GM12864 (cell line): ENCODE measurements around the gene BLACAT1.

Experiments used
- DNase-seq: peaks from one replicate; pipeline ENCODE4 v3.0.0-alpha.2; 2011; ENCODE audit warnings: low read depth
- H3K4me3 ChIP-seq: 2 replicates; pipeline ENCODE4 v1.5.1; 2011; ENCODE audit warnings: mild to moderate bottlenecking, low read depth, low read length, control low read depth
- TF ChIP-seq, protein P1 (sequence below): IDR thresholded peaks from 2 replicates; pipeline ENCODE4 v1.5.1; 2011; ENCODE audit warnings: low read depth, mild to moderate bottlenecking, moderate library complexity, low read length, control low read depth, inconsistent platforms; ENCODE audit errors: missing control alignments

The BLACAT1 gene

DNA sequence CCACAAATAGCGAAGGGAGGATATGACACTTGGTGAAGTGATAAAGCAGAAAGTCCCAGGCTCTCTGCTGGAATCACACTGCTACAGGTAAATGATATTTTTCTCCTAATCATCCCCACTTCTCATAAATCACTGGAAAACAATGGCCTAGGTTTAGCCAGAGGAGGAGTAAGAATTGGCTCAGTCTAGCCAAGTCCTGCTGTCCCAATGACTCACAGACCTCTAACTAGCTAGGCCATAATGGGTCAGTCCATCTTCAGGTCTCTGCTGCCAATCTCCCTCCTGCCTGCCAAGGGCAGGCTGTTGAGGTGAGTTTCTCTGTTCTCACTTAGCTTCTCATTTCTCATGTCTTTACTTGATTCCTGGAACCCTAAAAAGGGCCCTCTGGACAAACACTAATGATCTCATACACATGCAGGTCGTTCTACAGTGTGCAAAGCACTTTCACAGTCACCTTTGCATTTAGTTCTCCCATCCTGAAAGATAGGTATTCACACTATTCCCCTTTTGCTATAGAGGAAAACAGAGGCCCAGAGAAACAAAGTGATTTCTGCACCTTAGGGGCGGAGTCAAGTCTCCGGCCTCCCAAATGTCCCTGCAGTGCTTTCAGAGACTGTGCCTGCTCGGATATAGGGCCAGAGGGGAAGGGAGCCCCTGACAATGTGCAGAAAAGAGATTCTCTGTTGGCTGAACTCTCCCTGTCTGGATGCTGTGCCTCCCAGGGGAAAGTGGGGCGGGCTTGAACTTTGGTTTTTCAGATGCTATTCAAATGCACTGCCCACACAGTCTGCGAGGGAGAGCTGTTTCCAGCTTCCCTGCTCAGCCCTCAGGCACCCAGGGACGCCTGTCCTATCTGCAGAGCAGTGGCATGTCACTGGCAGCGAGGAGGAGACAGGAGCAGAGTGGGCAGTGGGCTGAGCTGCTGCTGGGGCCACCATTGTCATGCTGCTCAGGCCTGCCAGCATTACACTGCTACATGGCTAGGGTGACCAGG, 44.7 kb upstream of the BLACAT1 start:
- TF ChIP-seq, protein P1, sequence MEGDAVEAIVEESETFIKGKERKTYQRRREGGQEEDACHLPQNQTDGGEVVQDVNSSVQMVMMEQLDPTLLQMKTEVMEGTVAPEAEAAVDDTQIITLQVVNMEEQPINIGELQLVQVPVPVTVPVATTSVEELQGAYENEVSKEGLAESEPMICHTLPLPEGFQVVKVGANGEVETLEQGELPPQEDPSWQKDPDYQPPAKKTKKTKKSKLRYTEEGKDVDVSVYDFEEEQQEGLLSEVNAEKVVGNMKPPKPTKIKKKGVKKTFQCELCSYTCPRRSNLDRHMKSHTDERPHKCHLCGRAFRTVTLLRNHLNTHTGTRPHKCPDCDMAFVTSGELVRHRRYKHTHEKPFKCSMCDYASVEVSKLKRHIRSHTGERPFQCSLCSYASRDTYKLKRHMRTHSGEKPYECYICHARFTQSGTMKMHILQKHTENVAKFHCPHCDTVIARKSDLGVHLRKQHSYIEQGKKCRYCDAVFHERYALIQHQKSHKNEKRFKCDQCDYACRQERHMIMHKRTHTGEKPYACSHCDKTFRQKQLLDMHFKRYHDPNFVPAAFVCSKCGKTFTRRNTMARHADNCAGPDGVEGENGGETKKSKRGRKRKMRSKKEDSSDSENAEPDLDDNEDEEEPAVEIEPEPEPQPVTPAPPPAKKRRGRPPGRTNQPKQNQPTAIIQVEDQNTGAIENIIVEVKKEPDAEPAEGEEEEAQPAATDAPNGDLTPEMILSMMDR, result no peak
- no peak overlapping the region for H3K4me3 ChIP-seq
- DNase-seq, result no peak

DNA sequence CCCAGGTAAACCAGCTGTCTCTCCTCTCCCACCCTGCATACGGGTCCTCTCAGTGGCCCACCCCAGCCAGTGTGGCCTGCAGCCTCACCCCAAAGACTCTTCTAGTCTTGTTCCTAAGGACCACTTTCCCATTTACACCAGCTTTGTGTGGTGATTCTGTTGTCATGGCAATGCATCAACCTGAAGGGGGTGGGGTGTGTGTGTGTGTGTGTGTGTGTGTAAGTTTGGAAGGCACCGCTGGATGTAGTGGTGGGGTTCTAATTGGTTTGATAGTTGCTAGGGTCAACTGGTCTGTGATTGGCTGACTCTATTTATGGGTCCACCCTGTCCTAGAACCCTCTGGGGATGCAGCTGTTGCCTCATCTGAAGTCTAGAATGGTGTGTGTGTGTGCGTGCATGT, 43.9 kb upstream of the BLACAT1 start:
- no peak overlapping the region for H3K4me3 ChIP-seq
- DNase-seq, result no peak
- TF ChIP-seq, protein P1, result no peak

DNA sequence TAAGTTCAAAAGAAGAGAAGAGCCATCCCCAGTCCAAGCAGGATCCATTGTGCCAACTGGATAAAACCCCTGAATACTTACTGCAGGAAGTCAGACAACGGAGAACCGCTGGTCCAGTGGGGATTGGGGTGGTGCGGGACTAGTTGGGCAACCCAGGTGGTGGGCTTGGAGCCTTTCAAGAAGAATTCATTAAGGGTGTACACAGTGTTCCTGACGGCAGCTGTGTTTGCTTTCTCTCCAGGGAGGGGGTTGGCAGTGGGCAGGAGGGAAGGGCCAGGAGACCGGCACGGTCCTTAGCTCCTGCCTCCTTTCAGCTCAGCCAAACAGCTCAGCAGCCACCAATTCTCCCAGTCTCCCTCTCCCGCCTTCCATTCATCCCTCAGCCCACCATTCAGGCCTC, 41.5 kb upstream of the BLACAT1 start:
- no peak overlapping the region for H3K4me3 ChIP-seq
- TF ChIP-seq, protein P1, result no peak
- no peak for DNase-seq

DNA sequence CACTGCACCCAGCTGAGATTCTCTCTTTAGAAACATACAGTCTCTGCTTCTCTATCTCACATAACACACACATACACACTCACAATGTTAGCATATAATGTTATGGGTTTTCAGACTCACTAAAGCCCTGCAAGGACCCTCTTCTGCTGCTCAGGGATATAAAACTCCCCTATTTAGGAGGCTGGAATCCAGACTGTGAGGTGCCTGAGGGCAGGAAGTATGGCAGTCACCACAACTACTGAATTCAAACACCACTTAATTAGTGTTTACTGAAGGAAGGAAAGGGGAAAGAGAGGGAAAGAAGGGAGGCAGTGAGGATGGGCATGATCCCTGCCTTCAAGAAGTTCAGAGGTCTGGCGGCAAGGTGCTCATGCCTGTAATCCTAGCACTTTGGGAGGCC, 40.8 kb upstream of the BLACAT1 start:
- TF ChIP-seq, protein P1, result no peak
- DNase-seq, result no peak
- H3K4me3 ChIP-seq, result no peak overlapping the region

DNA sequence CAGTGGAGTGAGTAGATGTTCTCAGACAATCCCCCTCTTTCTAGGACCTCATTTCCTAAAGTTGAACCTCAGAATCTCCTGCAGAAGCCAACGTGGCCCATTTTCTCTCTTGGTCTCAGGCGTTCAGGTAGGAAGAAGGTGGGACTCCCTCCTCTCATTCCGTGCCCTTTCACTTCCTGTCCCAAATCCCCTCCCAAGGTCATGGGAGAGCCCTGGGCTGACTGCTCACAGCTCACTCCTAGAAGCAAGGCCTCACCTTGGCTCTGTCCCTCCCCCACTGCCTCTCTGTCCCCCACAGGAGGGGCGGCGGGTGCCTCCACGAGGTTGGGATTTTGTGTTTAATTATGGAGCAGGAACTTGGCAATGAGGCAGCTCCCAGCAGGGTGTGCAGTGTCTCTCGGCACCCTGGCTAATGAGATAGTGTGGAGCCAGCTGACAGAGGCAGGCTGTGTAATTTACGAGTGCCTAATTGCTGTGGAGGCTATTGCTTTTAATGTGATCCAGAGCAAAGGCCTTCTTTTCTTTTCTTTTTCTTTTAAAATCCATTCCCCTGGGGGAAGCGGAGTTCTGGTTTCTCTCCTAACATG, 39.5 kb upstream of the BLACAT1 start:
- DNase-seq, result no peak
- no peak overlapping the region for H3K4me3 ChIP-seq
- TF ChIP-seq, protein P1, result no peak

DNA sequence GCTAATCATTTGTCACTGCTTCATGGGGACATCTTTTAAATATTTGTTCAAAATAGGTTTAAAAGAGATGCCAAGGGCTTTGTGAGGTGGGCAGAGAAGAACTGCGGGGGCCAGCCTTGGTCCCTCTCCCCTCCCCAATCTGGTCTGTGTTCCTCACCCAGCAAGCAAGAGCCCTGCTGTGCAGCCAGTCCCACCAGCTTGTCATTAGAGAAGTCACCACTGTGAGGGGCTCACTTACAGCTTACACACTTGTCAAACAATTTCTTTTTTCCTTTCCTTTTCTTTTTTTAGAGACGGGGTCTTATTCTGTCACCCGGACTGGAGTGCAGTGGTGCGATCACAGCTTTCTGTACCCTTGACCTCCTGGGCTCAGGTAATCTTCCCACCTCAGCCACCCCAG, 38.3 kb upstream of the BLACAT1 start:
- H3K4me3 ChIP-seq, result no peak overlapping the region
- TF ChIP-seq, protein P1, result no peak
- no peak for DNase-seq
